LNCaP clone FGC (cell line): ENCODE results near the gene SHMT1.
"Not testable (repeated sequence)": the region's sequence is repeated elsewhere in the genome, so short reads cannot be mapped to it uniquely, and the experiment has no call there.

ENCODE experiments used
- DNase-seq: peaks from one replicate; pipeline ENCODE4 v3.0.0-alpha.2; 2011; ENCODE audit warnings: low read depth
- H3K4me3 ChIP-seq: 2 replicates; pipeline ENCODE4 v1.5.1; 2011; ENCODE audit warnings: mild to moderate bottlenecking, low read depth, low read length, control low read depth
- TF ChIP-seq, protein P1 (sequence below): IDR thresholded peaks from 2 replicates; pipeline ENCODE4 v1.5.1; 2012; ENCODE audit warnings: mild to moderate bottlenecking; ENCODE audit not compliant: control insufficient read depth, insufficient read depth; ENCODE audit errors: extremely low read depth

SHMT1 gene

DNA sequence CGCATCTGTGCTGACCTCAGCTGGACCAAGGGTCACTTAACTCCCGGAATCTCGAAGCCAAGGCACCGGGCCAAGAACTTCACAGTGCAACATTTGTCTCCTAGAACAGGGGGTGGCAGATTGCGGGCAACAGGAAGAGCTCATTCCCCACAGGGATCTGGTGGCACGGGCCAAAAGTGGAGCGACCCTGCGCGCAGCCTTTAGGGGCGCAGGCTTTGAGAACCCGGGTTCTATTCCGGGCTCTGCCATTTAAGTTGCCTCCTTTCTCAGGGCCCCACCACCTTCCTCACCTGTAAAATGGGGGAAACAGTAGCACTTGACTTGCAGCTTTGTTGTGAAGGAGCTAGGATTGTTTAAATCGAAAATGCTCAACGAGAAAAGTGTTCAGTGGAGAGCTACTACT is 651 bp downstream of the SHMT1 start:
- peak; percentile 62 for DNase-seq
- peak overlapping the region; percentile 83 for H3K4me3 ChIP-seq
- TF ChIP-seq, protein P1, sequence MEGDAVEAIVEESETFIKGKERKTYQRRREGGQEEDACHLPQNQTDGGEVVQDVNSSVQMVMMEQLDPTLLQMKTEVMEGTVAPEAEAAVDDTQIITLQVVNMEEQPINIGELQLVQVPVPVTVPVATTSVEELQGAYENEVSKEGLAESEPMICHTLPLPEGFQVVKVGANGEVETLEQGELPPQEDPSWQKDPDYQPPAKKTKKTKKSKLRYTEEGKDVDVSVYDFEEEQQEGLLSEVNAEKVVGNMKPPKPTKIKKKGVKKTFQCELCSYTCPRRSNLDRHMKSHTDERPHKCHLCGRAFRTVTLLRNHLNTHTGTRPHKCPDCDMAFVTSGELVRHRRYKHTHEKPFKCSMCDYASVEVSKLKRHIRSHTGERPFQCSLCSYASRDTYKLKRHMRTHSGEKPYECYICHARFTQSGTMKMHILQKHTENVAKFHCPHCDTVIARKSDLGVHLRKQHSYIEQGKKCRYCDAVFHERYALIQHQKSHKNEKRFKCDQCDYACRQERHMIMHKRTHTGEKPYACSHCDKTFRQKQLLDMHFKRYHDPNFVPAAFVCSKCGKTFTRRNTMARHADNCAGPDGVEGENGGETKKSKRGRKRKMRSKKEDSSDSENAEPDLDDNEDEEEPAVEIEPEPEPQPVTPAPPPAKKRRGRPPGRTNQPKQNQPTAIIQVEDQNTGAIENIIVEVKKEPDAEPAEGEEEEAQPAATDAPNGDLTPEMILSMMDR: no peak

DNA sequence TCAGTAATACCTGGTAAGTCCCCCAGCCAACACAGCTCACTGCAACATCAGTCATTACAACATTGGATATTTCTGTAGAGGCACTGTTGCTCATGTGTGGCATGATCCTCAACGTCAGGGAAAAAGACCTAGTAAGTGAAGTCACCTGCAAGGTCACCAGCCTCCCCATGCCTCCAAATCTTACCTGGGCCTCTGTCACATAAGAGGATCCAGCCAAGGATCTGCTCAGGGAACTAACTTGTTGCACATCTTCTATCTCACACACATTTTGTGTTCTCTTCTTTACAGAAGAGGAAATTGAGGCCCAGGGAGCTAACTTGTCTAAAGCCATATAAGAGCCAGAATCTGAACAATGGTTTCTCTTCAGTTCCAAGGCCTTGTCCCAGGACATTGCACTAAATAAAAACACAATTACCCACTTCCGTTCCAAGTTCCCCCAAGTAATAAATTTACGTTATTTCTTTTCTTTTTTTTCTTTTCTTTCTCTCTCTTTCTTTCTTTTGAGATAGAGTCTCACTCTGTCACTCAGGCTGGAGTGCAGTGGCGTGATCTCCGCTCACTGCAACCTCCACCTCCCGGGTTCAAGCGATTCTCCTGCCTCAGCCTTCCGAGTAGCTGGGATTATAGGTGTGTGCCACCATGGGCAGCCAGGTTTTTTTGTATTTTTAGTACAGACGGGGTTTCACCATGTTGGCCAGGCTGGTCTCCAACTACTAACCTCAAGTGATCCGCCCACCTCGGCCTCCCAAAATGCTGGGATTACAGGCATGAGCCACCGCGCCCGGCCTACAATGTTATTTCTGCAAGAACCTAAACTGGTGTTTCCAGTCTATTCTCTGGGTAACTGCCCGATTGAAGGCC is 1.3 kb downstream of the SHMT1 start:
- TF ChIP-seq, protein P1: no peak
- H3K4me3 ChIP-seq: peak overlapping the region; percentile 83
- DNase-seq: no peak

DNA sequence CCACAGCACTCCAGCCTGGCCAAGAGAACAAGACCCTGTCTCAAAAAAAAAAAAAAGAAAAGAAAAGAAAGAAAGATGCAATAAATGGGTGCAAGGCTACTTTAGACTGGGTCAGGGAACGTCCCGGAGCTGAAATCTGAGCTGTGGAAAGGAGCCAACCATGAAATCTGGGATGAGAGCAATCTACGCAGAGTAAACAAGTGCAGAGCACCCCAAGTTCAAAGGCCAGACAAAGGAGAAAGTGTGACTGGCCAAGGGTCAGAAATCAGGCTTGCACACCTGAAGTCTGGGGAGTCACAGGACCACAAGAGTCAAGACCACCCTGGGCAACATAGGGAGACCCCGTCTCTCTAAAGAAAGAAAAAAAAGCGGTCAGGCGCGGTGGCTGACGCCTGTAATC is 2.8 kb downstream of the SHMT1 start:
- TF ChIP-seq, protein P1: no peak
- DNase-seq: no peak
- H3K4me3 ChIP-seq: no peak overlapping the region

DNA sequence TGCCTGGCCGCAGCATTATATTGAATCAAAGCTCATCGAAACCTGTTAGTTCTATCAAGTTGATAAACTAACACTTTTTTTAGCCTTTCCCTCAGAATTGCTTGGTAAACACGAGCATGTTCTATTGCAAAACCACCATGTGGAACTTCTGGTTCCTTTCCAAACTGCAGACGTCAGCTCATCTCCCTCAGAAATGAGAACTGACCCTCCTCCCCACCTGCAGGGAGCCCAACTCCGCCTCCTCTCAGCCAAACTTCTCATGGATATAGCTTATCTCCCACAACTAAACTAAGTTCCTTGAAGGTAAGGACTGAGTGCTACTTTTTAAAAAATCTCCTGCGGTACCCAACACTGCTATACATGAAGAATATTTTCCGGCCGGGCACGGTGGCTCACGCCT is 6.7 kb downstream of the SHMT1 start:
- TF ChIP-seq, protein P1: no peak
- H3K4me3 ChIP-seq: no peak overlapping the region
- DNase-seq: no peak

DNA sequence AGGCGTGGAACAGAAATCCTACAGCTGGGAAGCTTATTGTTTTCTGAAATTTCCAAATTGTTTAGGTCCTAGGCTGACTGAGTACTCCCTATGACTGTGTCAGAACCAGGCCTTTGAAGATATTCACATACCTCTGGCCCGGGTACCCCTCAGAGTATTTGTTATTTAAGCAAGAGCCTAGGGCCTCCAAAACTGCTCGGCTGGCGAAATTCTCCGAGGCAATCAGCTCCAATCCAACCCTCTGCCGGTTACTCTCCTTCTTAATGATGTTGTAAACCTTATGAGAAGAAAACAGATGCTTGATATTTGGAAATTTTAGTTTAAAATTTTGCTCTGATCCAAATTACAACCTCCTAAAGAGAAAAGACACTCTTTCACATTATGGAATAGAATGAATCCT is 9.8 kb downstream of the SHMT1 start:
- TF ChIP-seq, protein P1: no peak
- no peak for DNase-seq
- H3K4me3 ChIP-seq: no peak overlapping the region

DNA sequence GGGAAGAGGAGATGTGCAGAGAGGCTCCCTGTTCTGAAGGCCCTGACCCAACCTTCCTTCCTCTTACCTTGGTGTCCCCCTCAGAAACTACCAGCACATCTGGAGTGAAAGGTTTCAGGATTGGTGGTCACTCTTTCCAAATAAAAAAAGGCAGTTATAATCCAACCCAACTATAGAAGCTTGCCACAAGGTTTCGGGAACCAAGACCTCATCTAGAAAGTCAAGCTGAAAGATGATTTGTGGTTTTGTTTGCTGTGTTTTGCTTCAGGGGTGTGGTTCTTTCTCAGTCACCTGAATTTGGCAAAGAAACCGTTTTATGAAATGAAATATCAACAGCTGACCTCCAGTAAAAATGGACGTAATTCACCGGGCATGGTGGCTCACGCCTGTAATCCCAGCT is 19.3 kb downstream of the SHMT1 start:
- TF ChIP-seq, protein P1: no peak
- no peak for DNase-seq
- H3K4me3 ChIP-seq: no peak overlapping the region

DNA sequence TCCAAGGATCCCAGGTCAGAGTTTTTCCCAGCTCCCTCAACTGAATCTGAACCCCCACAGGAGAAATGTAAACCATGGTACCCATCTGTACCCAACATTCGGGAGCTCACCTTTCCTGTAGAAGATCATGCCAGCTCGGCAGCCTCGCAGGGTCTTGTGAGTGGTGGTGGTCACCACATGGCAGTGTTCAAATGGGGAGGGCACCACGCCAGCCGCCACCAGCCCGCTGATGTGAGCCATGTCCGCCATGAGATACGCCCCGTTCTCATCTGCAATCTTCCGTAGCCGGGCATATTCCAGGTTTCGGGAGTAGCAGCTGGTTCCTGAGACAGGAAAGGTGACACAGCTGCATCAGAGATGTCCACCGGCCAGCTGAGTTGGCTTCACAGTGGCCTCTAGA is 23.4 kb downstream of the SHMT1 start:
- no peak for DNase-seq
- TF ChIP-seq, protein P1: no peak
- H3K4me3 ChIP-seq: no peak overlapping the region

DNA sequence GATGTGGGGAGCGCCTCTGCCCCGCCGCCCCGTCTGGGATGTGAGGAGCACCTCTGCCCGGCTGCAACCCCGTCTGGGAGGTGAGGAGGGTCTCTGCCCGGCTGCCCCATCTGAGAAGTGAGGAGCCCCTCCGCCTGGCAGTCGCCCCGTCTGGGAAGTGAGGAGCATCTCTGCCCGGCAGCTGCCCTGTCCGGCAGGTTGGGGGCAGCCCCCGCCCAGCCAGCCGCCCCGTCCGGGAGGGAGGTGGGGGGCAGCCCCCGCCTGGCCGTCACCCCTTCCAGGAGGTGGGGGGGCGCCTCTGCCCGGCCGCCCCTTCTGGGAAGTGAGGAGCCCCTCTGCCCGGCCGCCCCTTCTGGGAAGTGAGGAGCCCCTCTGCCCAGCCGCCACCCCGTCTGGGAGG is 25.2 kb downstream of the SHMT1 start:
- not testable (repeated sequence) for DNase-seq, H3K4me3 ChIP-seq
